GM23248 (cell line): Measurements from ENCODE around the gene FAM217B.

ENCODE experiments used
- EZH2 ChIP-seq: fragments of 200-600 bp; sonication (generic); IDR thresholded peaks from 2 replicates; pipeline ENCODE4 v1.6.1; 2018; ENCODE audit warnings: antibody characterized with exemption, mild to moderate bottlenecking; ENCODE audit not compliant: insufficient read depth, poor library complexity, severe bottlenecking
- EZH2phosphoT487 ChIP-seq: fragments of 200-600 bp; sonication (generic); IDR thresholded peaks from 2 replicates; pipeline ENCODE4 v1.6.1; 2018; ENCODE audit warnings: antibody characterized with exemption, moderate library complexity, mild to moderate bottlenecking, low read depth; ENCODE audit not compliant: insufficient read depth

GRCh38 chr20:59920944-59921343, 19.2 kb upstream of the FAM217B start:
- TF ChIP-seq EZH2 (no peak), EZH2phosphoT487 (no peak)
